Effector memory CD4-positive, alpha-beta T cell (primary cell): ENCODE measurements around the gene ZBTB7C.

Experiments
- DNase-seq, 3 donors: peaks; one replicate each; pipeline ENCODE4 v3.0.0-alpha.2; 2020
- H3K27ac ChIP-seq: 2 replicates; pipeline ENCODE4 v1.7.0; 2013; ENCODE audit warnings: mild to moderate bottlenecking, low read length, moderate library complexity; ENCODE audit not compliant: insufficient read depth, poor library complexity, severe bottlenecking
- H3K27me3 ChIP-seq: replicated peaks from 2 replicates; pipeline ENCODE4 v1.7.0; 2013; ENCODE audit warnings: mild to moderate bottlenecking, low read length; ENCODE audit not compliant: insufficient read depth, control insufficient read depth, poor library complexity, severe bottlenecking
- H3K36me3 ChIP-seq: 2 replicates; pipeline ENCODE4 v1.7.0; 2013; ENCODE audit warnings: mild to moderate bottlenecking, low read length, moderate library complexity; ENCODE audit not compliant: control insufficient read depth, insufficient read depth
- H3K4me1 ChIP-seq: 2 replicates; pipeline ENCODE4 v1.7.0; 2013; ENCODE audit warnings: low read length, mild to moderate bottlenecking; ENCODE audit not compliant: control insufficient read depth, insufficient read depth, poor library complexity, severe bottlenecking
- H3K4me3 ChIP-seq: 2 replicates; pipeline ENCODE4 v1.7.0; 2013; ENCODE audit warnings: low read length, low read depth, mild to moderate bottlenecking; ENCODE audit not compliant: insufficient read depth, poor library complexity, severe bottlenecking
- H3K9me3 ChIP-seq: 2 replicates; pipeline ENCODE4 v1.7.0; 2013; ENCODE audit warnings: mild to moderate bottlenecking, low read length, moderate library complexity; ENCODE audit not compliant: control insufficient read depth

ZBTB7C gene

DNA sequence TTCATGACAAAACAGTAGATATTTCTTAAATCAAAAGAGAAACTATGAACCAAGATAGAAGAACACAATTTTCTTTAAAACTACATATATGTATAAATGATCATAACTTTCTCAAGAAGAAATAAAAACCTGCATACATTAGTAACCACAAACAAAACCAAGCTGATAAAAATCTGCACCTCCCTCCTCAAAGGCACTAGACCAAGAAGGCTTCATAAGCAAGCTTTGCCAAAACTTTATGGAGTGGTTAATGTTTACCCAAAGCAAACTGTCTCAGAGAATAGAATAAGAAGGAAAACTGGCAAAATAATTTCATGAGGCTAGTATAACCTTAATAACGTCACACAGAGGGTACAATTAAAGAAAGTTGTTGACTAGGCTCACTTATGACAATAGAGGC, 138.3 kb downstream of the ZBTB7C start:
- DNase-seq = no peak
- Histone ChIP-seq H3K9me3 (no peaks in the 10 kb centered on the region), H3K4me1 (no peaks in the 10 kb centered on the region), H3K27me3 (no peaks in the 10 kb centered on the region), H3K4me3 (no peak overlapping the region), H3K36me3 (no peaks in the 10 kb centered on the region), H3K27ac (no peak overlapping the region)

DNA sequence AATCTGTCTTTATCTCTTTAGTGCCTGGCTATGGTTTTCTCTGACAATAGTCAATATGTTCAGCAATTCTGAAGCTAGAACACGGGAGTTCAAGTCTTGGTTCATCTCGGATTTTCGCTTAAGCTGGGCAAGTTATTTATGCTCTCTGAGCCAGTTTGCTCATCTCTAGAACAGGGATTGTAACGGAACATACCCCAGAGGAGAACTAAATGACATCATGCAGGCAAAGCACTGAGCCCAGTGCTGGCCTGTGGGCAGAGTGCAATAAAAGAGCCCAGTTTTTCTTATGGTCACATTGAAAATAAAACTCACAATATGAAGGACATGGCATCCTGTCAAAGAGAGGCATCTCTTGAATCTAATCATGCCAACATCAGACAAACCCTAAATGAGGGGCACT, 143.9 kb downstream of the ZBTB7C start:
- no peak for DNase-seq
- Histone ChIP-seq H3K4me3 (no peak overlapping the region), H3K27me3 (no peaks in the 10 kb centered on the region), H3K36me3 (no peaks in the 10 kb centered on the region), H3K4me1 (no peaks in the 10 kb centered on the region), H3K9me3 (no peaks in the 10 kb centered on the region), H3K27ac (no peak overlapping the region)

DNA sequence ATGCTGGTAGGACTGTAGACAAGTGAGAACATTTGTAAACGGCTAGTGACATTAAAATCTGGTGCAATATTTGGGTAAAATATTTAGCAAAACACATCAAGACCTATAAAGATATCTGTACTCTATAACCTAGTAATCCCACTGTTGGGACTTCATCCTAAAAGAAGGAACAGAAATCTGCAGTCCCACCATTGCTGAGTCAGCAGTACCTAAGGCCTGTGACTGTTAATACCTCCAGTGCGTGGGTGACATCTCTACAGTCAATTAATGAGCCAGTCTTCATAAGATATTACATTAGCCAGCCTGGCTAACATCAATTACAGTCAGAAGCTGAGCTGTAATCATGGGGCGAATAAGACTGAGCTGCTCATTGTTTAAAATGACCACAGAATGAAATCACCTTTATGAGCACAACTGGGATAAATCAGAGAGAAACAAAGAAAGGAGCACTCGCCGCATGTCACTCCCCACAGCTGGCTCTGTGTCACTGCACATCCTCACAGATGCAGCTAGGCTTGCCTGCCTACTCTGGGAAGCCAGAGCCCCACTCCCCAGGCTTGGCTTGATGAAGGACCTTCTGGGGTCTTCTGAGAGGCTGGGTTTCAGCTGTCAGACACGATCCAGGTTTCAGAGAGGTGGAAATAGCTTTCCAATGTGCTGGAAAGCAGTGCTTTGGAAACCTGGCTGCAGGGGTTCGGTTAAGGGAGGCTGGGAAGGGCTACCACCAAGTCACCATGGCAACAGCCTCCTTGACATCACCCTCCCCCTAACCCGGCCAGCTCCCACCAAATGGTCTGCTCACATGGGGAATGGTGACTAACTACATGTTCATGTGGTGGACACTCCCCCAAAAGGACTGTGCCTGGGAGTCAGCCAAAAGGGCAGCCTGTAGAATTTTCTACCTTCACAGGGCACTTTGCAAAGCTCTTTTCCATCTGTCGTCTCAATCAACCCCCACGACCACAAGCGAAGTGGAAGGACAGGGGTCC, 145.0 kb downstream of the ZBTB7C start:
- Histone ChIP-seq H3K9me3 (no peaks in the 10 kb centered on the region), H3K27me3 (no peaks in the 10 kb centered on the region), H3K4me3 (no peak overlapping the region), H3K4me1 (no peaks in the 10 kb centered on the region), H3K27ac (no peak overlapping the region), H3K36me3 (no peaks in the 10 kb centered on the region)
- no peak for DNase-seq

DNA sequence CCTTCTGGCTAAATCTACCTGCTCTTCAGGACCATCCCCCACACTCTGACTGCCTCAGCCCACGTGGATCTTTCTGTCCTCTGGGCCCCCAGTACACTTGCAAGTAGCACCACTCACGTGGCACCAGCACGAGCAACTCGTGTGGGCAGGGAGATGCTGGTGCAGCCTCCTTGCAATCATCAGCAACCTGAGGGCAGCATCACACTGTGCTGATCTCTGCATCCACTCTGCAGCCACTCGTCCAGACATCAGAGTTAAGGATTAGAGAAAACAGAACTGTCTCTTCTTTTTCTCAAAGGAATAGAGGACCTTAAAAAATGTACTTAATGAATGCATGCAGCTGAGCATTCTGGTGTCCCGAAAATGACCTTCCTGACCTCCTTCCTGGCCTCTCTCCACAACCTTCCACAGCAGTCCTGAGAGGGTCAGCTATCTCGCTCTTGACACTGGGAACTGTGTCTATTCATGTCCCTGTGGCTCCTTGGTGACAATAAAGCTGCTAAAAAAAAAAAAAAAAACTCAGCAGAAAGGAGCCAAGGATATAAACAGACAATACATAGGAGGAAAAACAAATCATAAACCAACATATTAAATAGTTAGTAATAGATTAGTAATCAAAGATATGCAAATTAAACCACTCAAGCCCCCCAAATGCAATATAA, 145.9 kb downstream of the ZBTB7C start:
- Histone ChIP-seq H3K27me3 (no peaks in the 10 kb centered on the region), H3K9me3 (no peaks in the 10 kb centered on the region), H3K36me3 (no peaks in the 10 kb centered on the region), H3K4me1 (no peaks in the 10 kb centered on the region), H3K27ac (no peak overlapping the region), H3K4me3 (no peak overlapping the region)
- no peak for DNase-seq

DNA sequence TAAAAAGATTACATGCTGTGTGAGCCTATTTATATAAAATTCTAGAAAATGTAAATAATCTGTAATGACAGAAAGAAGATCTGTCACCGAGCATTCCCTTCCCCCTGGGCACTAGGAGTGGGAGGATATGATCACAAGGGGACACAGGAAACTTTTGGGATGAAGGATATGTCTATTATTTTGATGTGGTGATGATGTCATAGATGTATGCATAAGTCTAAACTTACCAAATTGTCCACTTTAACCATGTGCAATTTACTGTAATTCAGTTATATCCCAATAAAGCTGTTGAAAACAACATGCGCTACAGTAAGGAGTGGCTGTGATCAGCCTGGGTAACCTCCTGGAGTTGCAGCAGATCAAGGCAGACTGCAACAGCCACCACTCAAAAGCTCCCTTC, 148.9 kb downstream of the ZBTB7C start:
- H3K4me3 ChIP-seq = no peak overlapping the region
- DNase-seq = no peak

DNA sequence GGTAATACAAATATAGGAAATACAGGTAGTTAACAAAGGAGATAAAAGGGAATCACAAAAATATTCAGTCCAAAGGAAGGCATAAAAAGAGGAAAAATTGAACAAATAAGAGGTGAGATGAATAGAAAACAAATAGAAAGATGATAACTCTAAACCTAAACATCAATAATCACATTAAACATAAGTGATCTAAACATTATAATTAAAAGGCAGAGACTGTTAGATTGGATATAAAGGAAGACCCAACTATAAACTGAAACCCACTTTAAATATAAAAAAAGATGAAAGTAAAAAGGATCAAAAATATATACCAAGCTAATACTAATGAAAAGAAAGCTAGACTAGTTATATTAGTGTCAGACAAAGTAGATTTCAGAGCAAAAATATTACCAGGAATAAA, 152.3 kb downstream of the ZBTB7C start:
- DNase-seq = no peak
- Histone ChIP-seq H3K9me3 (peaks cover 4% of the 10 kb centered on the region), H3K36me3 (no peaks in the 10 kb centered on the region)

More for the DNA sequence above, 148.9 kb downstream of the ZBTB7C start:
- H3K36me3 ChIP-seq = no peaks in the 10 kb centered on the region
- peaks cover 4% of the 10 kb centered on the region for H3K9me3 ChIP-seq
- no peaks in the 10 kb centered on the region for H3K4me1 ChIP-seq
- H3K27me3 ChIP-seq = no peaks in the 10 kb centered on the region
- H3K27ac ChIP-seq = no peak overlapping the region

DNA sequence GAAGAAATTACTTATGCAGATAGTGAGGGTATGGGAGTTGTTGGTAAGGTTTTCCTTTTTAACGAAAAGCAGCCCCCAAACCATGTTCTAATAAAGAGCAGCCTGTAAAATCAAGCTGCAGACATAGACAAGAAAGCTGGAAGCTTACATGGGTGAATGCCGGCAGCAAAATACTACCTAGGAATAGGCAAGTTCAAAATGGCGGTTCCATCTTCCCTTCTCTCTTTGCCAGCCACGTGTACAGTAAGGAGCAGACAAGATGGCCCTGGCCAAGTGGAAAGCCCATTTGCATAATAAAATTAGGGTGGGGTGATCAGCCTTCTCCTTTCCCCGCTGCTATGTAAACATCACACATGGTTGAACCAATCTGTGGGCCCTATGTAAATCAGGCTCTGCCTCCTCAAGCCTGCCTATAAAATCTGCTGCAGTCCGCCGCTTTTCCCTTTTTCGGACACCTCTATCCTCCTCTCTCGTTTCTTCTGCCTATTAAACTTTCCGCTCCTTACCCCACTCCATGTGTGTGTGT, 155.0 kb downstream of the ZBTB7C start:
- no peaks in the 10 kb centered on the region for H3K27me3 ChIP-seq
- H3K36me3 ChIP-seq = no peaks in the 10 kb centered on the region
- DNase-seq = no peak
- no peaks in the 10 kb centered on the region for H3K4me1 ChIP-seq
- H3K9me3 ChIP-seq = peaks cover 4% of the 10 kb centered on the region
- H3K4me3 ChIP-seq = no peak overlapping the region
- no peak overlapping the region for H3K27ac ChIP-seq

More for the DNA sequence above, 152.3 kb downstream of the ZBTB7C start:
- no peaks in the 10 kb centered on the region for H3K4me1 ChIP-seq
- H3K4me3 ChIP-seq = no peak overlapping the region
- no peak overlapping the region for H3K27ac ChIP-seq
- no peaks in the 10 kb centered on the region for H3K27me3 ChIP-seq

DNA sequence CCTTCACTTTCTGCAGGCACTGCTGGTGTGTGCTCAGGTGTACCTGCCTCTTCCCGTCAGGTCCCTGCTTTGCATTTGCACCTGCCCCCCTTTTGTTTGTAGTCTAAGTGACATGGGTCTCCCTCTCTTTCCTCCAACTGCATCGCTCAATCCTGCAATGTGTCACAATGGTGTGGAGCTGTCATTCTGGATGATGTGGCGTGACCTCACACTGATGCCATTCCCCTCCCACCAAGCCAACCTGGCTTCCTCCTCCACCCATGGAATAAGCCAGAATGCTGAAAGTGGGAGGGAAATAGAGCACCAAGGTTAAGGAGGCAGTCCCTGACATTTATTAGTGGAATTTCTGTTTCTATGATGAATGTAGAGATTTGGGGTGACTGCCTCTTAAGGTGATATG, 156.7 kb downstream of the ZBTB7C start:
- no peaks in the 10 kb centered on the region for H3K36me3 ChIP-seq
- no peaks in the 10 kb centered on the region for H3K4me1 ChIP-seq
- DNase-seq = no peak
- no peaks in the 10 kb centered on the region for H3K27me3 ChIP-seq
- peaks cover 4% of the 10 kb centered on the region for H3K9me3 ChIP-seq
- H3K4me3 ChIP-seq = no peak overlapping the region
- no peak overlapping the region for H3K27ac ChIP-seq

DNA sequence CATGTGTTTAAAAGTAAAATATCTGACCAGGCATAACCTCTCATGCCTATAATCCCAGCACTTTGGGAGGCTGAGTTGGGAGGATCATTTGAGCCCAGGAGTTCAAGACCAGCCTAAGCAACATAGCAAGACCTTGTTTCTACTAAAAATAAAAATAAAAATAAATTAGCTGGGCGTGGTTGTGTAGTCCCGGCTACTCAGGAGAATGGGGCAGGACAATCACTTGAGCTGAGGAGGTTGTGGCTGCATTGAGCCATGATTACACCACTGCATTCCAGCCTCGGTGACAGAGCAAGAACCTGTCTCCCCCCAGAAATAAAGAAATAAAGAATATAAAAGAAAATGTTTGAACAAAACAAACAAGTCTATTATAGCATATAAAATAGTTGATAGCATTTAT, 158.3 kb downstream of the ZBTB7C start:
- Histone ChIP-seq H3K4me3 (no peak overlapping the region), H3K27ac (no peak overlapping the region), H3K9me3 (peaks cover 4% of the 10 kb centered on the region), H3K36me3 (no peaks in the 10 kb centered on the region), H3K4me1 (no peaks in the 10 kb centered on the region), H3K27me3 (no peaks in the 10 kb centered on the region)
- DNase-seq = no peak

DNA sequence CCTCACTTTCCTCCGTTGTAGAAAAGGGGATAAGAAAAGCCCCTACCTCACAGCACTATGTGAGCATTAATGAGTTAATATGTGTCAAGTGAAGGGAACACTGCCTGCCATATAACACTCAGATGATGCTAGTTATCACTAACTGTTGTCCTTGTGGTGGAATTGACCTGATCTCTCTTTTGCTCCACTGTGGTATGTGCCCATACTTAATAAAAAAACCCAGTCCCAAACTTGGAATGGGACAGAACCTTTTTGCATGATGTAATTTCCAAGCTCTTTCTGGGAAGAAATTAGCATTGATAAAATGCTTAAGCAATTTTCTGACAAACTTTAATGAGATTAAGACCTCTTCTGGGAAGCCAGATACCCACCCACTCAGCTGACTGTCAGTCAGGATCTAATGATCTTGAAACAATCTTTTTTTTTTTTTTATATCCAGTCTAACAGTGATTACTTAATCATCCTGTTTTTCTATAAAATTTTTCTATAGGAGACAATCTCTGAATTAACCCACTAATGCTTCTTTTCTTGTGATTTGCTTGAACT, 158.7 kb downstream of the ZBTB7C start:
- H3K9me3 ChIP-seq = no peaks in the 10 kb centered on the region
- no peaks in the 10 kb centered on the region for H3K4me1 ChIP-seq
- no peak overlapping the region for H3K4me3 ChIP-seq
- H3K27ac ChIP-seq = no peak overlapping the region
- no peaks in the 10 kb centered on the region for H3K27me3 ChIP-seq
- DNase-seq = no peak
- no peaks in the 10 kb centered on the region for H3K36me3 ChIP-seq
